CD4-positive, alpha-beta T cell treated with Interleukin-15 for 1 hour (primary cell): ENCODE data around the gene GRK5.

Source experiments
- DNase-seq: peaks from one replicate; pipeline ENCODE4 v3.0.0-alpha.2; 2020

The GRK5 gene

DNA sequence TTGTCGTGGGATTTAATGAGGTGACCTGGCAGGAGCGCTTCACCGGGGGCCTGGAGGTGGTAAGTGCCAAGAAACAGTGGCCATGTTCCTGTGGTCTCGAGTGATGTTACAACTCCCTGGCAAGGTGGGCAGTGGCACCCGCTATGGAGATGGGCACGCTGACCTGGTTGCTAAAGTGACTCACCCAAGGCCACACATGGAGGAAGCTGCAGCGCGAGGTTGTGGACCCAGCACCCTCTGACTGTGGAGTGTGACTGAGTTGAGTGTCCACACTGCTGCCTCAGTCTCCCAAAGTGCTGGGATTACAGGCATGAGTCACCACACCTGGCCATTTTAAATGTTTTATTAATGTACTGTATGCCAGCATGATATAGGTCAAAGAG is 261.9 kb downstream of the GRK5 start:
- DNase-seq: no peak

- no peak for DNase-seq
Measured at GRCh38 chr10:119469846-119470245, 262.5 kb downstream of the GRK5 start.

DNA sequence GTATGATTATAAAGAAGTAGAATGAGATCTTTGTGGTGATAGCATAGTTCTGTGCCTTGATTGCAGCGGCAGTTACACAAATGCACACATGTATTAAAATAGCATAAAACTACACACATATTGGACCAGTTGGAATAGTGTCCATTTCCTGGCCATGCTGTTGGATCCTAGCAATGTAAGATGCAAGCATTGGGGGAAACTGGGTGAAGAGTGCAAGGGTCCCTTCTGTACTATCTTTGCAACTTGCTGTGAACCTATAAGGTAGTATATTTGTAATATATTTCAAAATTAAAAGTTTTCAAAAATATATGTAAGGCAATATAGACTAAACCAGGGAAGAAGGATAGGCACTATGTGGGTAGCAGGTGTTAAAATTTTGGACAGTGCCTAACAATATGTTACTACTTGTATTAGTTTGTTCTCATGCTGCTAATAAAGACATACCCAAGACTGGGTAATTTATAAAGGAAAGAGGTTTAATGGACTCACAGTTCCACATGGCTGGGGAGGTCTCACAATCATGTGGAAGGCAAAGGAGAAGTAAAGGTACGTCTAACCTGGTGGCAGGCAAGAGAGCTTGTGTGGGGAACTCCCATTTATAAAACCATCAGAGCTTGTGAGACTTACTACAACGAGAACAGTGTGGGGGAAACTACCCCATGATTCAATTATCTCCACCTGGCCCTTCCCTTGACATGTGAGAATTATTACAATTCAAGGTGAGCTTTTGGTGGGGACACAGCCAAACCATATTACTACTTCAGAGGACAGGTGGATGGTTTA is 263.7 kb downstream of the GRK5 start:
- DNase-seq: no peak

DNA sequence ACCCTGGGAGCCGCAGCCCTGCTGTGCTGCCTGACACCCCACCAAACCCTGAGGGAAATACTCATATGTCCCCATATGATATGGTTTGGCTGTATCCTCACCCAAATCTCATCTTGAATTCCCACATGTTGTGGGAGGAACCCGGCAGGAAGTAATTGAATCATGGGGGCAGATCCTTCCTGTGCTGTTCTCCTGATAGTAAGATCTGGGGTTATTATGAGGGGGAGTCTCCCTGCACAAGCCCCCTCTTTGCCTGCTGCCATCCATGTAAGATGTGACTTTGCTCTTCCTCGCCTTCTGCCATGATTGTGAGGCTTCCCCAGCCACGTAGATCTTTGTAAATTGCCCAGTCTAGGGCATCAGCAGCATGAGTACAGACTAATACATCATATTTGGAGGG is 266.4 kb downstream of the GRK5 start:
- no peak for DNase-seq

- DNase-seq: no peak
Measured at GRCh38 chr10:119474606-119475005, 267.2 kb downstream of the GRK5 start.

DNA sequence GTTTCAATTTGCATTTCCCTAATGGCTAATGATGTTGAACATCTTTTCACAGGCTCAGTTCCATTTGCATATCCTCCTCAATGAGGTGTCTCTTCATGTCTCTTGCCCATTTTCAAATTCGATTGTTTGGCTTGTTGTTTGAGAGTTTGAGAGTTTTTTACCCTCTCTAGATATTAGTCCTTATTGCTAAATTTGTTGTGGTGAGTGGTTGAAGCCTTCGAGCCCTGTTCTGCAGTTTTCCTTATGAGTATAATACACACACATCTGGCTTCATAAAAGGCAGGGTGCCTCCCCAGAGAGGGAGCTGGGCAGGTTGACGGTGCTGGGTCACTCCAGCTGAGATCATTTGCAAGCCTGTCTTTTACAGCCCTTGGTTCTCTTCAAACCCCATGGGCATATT is 270.1 kb downstream of the GRK5 start:
- DNase-seq: no peak

DNA sequence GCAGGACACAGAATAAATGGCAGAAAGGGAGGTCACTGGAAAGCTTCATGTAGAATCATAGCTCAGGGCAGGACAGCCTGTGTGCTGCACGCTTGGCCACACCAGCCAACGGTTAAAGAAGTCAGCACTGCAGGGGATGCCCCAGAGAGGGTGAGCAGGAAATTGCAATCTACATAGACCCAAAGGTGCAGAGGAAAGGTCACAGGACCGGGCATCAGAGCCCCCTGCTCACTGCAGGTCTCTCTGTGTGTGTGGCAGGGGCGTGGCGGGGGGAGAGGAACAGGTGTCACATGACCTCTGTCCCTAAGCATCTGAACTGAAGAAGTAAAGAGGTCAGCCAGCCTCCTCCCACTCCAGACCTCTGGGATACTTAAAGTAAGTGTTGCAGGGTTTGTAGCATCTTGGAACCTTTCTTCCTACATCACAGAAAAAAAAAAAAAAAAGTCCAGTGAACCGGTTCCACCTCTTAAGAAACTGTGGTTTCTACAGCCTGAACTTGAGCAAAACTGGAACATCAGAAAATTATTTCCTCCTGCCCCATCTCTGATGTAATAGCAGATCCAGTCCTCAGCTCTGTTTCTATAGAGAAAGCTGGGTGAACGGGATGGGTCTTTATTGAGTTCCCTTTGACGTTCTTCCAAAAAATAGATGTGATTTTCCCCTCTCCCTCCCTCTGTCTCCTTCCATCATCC is 270.9 kb downstream of the GRK5 start:
- DNase-seq: peak; percentile 47

DNA sequence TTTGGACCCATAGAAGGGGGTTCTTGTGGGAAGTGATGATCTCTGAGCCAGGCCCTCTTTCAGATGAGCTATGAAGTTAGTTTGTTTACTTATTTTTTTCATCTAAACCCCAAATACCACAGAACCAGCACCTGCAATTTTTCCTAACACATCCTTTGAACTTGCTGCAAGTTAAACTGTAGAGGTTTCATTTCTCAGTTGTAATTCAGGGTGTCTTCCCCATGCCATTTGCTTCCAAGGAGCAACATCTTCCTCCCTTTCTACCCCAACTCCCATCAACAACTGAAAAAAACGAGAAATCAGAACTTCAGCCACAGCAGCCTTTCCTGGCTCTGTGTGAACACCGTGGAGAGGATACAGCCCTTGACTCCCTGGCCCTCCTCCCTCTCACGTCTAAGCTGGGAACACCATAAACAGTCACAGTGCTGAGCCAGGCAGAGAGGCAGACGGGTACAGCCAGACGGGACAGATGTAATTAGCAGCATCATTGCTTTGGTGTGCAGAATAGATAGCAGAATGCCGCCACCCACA is 271.5 kb downstream of the GRK5 start:
- DNase-seq: no peak

DNA sequence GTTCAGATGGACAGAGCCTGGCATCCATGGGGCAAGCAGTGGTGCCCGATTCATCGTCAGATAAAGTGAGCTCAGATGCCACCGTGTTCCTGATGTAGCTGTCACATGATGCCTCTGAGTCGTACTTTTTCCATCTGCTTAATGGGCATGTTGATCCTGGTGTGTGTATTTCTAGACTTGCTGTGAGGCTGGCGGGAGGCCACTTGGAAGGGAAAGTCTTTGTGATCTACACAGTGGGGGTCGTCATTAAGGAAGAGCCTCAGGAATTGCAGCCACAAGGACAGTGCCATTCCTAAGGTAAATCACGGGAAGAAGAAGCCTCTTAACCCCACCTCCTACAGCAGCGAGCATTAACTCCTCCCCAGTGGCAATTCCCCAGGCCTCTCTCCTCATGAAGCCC is 272.2 kb downstream of the GRK5 start:
- DNase-seq: no peak

GRCh38 chr10:119480667-119481066 is 273.3 kb downstream of the GRK5 start:
- DNase-seq: no peak

DNA sequence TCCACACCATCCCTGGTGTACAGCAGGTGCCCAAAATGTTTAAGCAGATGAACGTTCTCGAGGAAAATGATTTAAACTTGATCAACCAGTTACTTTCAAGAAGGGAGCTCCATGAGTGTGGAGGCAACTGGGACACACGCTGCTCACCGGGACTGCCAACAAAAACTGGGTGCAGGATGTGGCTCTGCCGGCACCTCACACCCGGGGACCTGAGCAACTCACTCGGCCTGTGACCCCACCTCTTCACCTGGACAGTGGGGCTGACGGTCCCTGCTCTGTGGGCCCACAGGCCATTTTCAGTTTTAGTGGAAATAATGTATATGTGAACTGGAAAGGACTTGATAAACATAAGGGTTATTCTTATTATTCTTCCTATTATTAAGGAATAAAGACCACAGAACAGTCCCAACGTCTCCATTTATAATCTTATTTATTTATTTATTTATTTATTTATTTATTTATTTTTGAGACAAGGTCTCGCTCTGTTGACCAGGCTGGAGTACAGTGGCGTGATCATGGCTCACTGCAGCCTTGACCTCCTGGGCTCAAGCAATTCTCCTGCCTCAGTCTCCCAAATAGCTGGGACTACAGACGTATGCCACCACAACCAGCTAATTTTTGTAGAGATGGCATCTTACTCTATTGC is 274.5 kb downstream of the GRK5 start:
- no peak for DNase-seq

GRCh38 chr10:119483001-119483400 is 275.6 kb downstream of the GRK5 start:
- no peak for DNase-seq

GRCh38 chr10:119483839-119484238 is 276.5 kb downstream of the GRK5 start:
- DNase-seq: no peak

DNA sequence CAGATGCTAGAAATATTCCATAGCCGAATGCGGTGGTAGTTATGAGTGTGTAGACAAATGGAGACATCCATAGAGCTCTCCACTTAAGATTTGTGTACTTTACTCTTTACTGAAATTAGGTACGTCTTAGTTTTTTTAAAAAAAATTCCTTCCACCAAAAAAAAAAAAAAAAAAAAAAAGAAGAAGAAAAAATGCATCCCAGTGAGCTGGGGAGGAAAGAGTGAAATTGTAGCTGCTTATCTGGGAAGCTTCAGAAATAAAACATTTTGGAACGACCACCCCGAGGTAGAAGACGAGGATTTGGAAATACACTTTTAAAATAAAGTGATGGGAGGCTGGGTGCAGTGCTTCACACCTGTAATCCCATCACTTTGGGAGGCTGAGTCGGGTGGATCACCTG is 281.3 kb downstream of the GRK5 start:
- DNase-seq: no peak

- no peak for DNase-seq
Measured at GRCh38 chr10:119489991-119490326, 282.6 kb downstream of the GRK5 start.

DNA sequence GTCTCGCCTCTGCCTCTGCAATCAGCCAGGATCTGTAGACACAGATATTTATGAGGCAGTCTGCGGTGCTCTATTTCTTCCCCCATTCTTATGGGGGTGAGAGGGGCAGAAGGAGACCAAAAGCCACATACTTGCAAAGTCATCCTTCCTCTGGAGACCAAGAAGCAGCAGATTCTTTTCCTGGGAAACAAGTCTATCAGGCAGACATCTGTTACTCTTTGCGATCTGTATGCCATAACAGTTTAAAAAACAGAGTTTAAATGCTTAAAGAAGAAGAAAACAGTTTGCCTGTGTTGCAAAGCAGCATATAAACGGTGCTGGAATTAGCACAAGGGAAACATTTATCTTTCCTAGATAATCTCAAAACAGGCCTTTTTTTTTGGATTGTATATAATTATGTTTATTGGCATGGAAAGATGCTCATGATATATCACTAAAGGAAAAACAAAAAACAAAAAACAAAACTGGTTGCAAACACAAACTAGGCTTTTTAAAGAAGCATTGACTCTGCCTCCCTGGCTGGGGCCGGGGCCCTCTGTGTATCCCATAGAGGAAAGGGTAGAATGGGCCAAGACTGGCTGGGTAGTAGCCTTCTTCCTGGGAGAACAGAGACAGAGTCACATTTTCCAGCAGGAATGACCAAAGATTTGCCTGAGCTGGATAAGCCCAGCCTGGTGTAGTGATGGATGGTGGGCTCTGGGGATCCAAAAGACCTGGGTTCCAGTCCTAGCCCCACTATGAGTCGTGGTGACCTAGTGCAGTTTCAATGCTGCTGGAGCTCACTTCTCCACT is 284.8 kb downstream of the GRK5 start:
- no peak for DNase-seq

DNA sequence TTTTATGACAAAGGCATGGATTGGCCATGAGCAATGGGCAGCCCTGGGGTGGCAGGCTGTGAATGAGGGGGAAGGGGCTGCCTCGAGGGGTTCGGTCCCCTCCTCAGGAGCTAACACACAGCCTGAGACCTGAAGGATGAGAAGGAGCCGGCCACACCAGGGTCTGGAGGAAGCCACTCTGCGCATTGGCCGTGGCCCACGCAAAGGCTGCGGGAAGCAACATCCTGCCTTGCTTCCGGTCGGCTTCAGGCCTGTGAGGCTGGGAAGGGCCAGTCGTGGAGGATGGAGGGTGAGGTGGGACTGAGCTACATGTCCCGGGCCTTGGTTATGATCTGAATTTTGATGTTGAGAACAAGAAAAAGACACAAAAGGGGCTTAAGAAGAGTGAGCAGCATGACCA is 285.8 kb downstream of the GRK5 start:
- DNase-seq: no peak

DNA sequence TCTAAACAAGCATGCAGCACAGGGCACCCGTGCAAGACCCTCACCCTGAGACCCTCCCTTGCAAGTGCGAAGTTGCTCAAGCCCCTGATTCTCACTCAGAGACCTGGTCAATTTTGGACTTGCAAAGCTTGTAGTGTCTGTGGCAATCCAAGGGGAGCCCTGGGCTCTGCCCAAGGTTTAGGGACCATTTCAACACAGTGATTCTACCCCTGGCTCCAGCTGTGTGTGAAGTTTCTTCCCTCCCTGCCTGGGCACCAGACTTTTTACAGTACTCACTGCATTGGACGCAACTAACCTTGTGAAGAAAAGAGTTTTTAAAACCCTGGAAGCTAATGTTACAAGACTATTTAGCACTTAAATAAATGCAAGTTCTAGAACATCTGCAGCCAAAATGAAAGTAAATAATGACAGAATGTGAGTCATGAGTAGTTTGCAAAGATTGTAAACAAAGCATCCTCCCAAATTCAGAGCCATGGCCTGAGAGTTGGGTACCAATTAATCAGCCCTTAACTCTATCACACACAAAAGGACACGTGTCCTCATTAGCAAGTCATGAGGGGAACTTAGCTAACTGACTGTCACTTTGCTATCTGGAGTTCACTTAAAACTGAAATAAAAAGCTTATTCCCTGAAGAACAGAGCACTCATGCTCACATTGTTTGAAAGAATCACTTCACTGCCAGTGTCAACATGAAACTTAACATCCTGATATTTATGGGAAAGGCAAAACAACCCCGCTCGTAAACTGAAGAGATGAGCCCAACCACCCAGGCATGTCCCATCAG is 287.1 kb downstream of the GRK5 start:
- DNase-seq: no peak

- DNase-seq: no peak
Measured at GRCh38 chr10:119495021-119495505, 287.7 kb downstream of the GRK5 start.

- no peak for DNase-seq
Measured at GRCh38 chr10:119495545-119495944, 288.2 kb downstream of the GRK5 start.

DNA sequence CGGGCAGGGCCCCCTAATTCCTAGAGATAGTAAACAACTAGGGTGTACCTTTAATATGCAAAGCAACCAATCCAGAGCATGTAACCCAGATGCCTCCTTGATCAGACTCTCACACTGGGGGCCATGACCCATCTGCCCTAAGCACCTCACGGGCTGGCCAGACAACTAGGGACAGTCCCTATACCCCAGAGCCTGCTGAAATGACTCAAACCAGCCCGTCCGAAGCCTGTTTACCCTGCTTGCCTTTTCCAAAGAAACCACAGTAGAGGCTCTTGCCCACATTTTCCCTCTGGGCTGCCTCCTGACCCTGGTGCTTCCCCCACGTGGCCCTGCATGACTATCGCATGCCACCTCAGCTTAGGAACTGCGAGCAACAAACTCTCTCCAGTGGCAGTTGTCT is 288.9 kb downstream of the GRK5 start:
- DNase-seq: no peak

GRCh38 chr10:119497243-119497642 is 289.9 kb downstream of the GRK5 start:
- no peak for DNase-seq
